DOHH2 (cell line): ENCODE data around the gene DPCD.

Experiments
- H3F3A ChIP-seq: fragments of 200-600 bp; sonication (generic), shearing (Covaris generic); 2 replicates; pipeline ENCODE4 v1.6.0; 2016; ENCODE audit warnings: antibody characterized with exemption, mild to moderate bottlenecking; ENCODE audit not compliant: control insufficient read depth, insufficient read depth
- H3K27ac ChIP-seq: fragments of 200-600 bp; sonication (generic); 2 replicates; pipeline ENCODE4 v1.5.1; 2014; ENCODE audit warnings: low read depth, mild to moderate bottlenecking, low read length, moderate library complexity
- H3K27me3 ChIP-seq: fragments of 200-600 bp; sonication (generic); 2 replicates; pipeline ENCODE4 v1.6.1; 2014; ENCODE audit warnings: mild to moderate bottlenecking, low read length, mixed read lengths; ENCODE audit not compliant: control insufficient read depth
- H3K36me3 ChIP-seq: fragments of 200-600 bp; sonication (generic); 2 replicates; pipeline ENCODE4 v1.6.1; 2014; ENCODE audit warnings: mild to moderate bottlenecking, low read length, moderate library complexity, mixed read lengths; ENCODE audit not compliant: control insufficient read depth
- H3K4me1 ChIP-seq: fragments of 200-600 bp; sonication (generic); 2 replicates; pipeline ENCODE4 v1.6.1; 2014; ENCODE audit warnings: mild to moderate bottlenecking, low read length, mixed read lengths; ENCODE audit not compliant: control insufficient read depth
- H3K4me2 ChIP-seq: fragments of 200-600 bp; sonication (generic); 2 replicates; pipeline ENCODE4 v1.6.0; 2014; ENCODE audit warnings: mild to moderate bottlenecking, low read length, moderate library complexity
- H3K4me3 ChIP-seq: fragments of 200-600 bp; sonication (generic); 2 replicates; pipeline ENCODE4 v1.5.1; 2014; ENCODE audit warnings: mild to moderate bottlenecking, low read length, mixed read lengths
- H3K79me2 ChIP-seq: fragments of 200-600 bp; sonication (generic); 2 replicates; pipeline ENCODE4 v1.6.1; 2014; ENCODE audit warnings: mild to moderate bottlenecking, low read length, mixed read lengths; ENCODE audit not compliant: control insufficient read depth
- H3K9me2 ChIP-seq: fragments of 200-600 bp; sonication (generic); replicated peaks from 2 replicates; pipeline ENCODE4 v1.6.1; 2014; ENCODE audit warnings: mild to moderate bottlenecking, low read length, mixed read lengths; ENCODE audit not compliant: control insufficient read depth
- H3K9me3 ChIP-seq: fragments of 200-600 bp; sonication (generic); 2 replicates; pipeline ENCODE4 v1.6.1; 2014; ENCODE audit warnings: antibody characterized with exemption, low read length, mixed read lengths; ENCODE audit not compliant: control insufficient read depth, insufficient read depth
- H4K20me1 ChIP-seq: fragments of 200-600 bp; sonication (generic); 2 replicates; pipeline ENCODE4 v1.6.0; 2014; ENCODE audit warnings: low read depth, mild to moderate bottlenecking, antibody characterized with exemption, low read length, moderate library complexity; ENCODE audit not compliant: control insufficient read depth, insufficient read depth
- EZH2phosphoT487 ChIP-seq: fragments of 200-600 bp; sonication (generic); IDR thresholded peaks from 2 replicates; pipeline ENCODE4 v1.6.1; 2017; ENCODE audit warnings: borderline replicate concordance, mild to moderate bottlenecking, antibody characterized with exemption, low read length, moderate library complexity, mixed read lengths
- TF ChIP-seq, protein P1 (sequence below): fragments of 200-600 bp; sonication (generic); IDR thresholded peaks from one replicate; pipeline ENCODE4 v1.5.1; 2014; ENCODE audit warnings: antibody characterized with exemption, mild to moderate bottlenecking, low read depth, low read length; ENCODE audit not compliant: poor library complexity, severe bottlenecking

DPCD gene

DNA sequence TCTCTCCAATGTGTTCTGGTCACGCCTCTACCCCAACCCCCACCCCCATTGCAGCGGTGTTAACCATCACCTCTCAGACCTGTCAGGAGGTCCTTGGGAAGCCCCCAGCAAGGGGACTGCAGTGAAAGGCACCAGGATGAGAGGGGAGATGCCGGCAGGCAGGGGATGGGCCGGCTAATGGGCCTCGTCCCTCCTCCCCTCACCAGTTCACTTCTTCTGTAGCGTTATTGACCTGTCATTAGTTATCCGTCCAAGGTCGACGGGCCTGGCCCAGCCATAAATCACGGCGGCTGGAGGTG lies 18.8 kb upstream of the DPCD start:
- TF ChIP-seq, protein P1, sequence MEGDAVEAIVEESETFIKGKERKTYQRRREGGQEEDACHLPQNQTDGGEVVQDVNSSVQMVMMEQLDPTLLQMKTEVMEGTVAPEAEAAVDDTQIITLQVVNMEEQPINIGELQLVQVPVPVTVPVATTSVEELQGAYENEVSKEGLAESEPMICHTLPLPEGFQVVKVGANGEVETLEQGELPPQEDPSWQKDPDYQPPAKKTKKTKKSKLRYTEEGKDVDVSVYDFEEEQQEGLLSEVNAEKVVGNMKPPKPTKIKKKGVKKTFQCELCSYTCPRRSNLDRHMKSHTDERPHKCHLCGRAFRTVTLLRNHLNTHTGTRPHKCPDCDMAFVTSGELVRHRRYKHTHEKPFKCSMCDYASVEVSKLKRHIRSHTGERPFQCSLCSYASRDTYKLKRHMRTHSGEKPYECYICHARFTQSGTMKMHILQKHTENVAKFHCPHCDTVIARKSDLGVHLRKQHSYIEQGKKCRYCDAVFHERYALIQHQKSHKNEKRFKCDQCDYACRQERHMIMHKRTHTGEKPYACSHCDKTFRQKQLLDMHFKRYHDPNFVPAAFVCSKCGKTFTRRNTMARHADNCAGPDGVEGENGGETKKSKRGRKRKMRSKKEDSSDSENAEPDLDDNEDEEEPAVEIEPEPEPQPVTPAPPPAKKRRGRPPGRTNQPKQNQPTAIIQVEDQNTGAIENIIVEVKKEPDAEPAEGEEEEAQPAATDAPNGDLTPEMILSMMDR, result no peak
- TF ChIP-seq EZH2phosphoT487, result no peak
- H3K4me1 ChIP-seq, result peaks cover 25% of the 10 kb centered on the region
- no peak overlapping the region for H3K27ac ChIP-seq
- no peaks in the 10 kb centered on the region for H3K9me2 ChIP-seq
- no peaks in the 10 kb centered on the region for H3K9me3 ChIP-seq
- peak overlapping the region; percentile 96 for H3K4me2 ChIP-seq
- H3K4me3 ChIP-seq, result peak overlapping the region; percentile 80; the same call in 1 of the 2 replicates
- H4K20me1 ChIP-seq, result no peaks in the 10 kb centered on the region; the same call in 1 of the 2 replicates
- no peaks in the 10 kb centered on the region for H3K79me2 ChIP-seq
- H3K27me3 ChIP-seq, result peaks cover 54% of the 10 kb centered on the region
- no peaks in the 10 kb centered on the region for H3K36me3 ChIP-seq
- H3F3A ChIP-seq, result no peaks in the 10 kb centered on the region

DNA sequence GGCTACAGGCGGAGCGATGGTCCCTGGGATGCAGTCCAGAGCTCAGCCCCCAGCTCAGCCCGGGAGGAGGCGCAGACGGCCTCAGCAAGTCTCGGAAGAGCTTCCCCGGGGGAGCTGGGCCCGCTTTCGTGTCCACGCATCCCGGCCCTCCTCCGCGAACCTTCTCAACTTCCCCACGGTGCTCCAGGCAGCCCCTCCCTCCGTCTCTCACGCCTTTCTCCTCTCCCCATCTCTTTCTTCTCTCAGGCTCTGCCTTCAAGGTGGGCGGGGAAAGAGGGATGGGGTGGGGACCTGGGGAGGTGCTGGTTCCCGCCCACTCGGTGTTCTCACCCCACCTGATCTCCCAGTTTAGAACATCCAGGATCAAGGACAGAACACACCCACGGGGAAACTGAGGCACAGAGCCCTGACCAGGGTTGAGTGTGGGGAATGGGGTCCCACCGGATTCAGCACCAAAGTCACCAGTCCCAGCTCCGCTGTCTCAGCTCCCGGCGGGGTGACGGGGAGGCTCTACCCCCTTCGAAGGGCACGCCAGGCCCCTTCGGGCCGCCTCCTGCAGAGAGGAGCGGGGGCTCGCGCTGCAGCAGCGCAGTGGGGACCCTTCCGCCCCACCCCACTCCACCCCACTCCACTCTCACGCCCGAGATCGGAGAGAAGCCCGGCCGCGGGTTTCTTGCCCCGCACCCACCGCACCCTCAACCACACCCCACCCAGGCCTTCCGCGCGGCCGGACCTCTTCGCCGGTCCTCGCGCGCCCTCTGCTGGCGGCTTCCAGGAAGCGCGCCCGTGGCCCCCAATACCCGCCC lies 18.3 kb upstream of the DPCD start:
- Histone ChIP-seq H3K36me3 (no peaks in the 10 kb centered on the region), H3K4me3 (peak overlapping the region; percentile 80), H3K9me3 (no peaks in the 10 kb centered on the region), H3K27ac (no peak overlapping the region), H3K9me2 (no peaks in the 10 kb centered on the region), H3K4me1 (peaks cover 25% of the 10 kb centered on the region), H3K79me2 (no peaks in the 10 kb centered on the region), H3K4me2 (peak overlapping the region; percentile 96), H3K27me3 (peaks cover 53% of the 10 kb centered on the region), H4K20me1 (no peaks in the 10 kb centered on the region; the same call in 1 of the 2 replicates), H3F3A (no peaks in the 10 kb centered on the region)
- TF ChIP-seq, protein P1, result peak; percentile 72
- TF ChIP-seq EZH2phosphoT487, result no peak

DNA sequence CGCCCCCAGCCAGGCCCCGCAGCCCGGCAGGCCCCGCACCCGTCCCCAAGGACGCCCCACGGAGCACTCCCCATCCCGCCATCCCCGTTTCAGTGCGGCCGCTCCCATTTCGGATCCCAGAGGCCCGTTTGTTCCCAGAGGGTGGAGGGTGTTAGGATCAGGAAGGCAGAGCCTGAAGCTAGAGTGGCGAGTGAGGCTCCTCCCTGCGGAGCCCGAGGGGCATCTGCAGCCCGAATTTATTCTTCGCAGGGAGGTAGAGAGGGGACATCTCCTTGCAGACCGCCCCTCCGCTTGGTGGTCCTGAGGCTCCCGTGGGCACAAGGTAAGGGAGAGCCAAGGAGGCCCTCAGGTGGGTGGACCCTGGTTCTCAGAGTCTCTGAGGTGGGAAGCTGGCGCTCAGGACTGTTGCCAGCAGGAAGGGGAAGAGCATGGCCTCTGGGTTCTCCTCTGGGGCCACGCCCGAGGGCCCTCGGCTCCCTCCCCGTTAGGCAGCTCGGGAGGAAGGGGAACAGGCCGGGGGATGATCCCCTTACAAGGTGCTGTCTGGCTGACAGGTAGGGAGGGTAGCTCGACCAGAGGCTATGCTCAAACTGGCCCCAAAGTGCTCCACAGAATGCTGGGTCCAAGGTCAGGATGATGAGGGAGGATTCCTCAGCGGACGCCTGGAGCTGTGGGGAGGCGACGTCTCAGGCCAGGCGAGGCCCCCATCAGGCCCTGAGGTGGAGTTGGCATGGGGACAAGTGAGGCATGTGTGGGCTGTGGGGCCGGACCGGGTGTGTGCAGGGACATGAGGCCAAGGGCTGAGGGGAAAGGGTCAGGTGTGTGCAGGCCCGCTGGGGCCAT lies 17.5 kb upstream of the DPCD start:
- Histone ChIP-seq H3K36me3 (no peaks in the 10 kb centered on the region), H3K27me3 (peaks cover 45% of the 10 kb centered on the region), H3K4me1 (peaks cover 25% of the 10 kb centered on the region), H3K9me3 (no peaks in the 10 kb centered on the region), H3K27ac (no peak overlapping the region), H3K79me2 (no peaks in the 10 kb centered on the region), H4K20me1 (no peaks in the 10 kb centered on the region; the same call in 1 of the 2 replicates), H3K4me2 (peak overlapping the region; percentile 96), H3K9me2 (no peaks in the 10 kb centered on the region), H3F3A (no peaks in the 10 kb centered on the region), H3K4me3 (peak overlapping the region; percentile 80)
- no peak for TF ChIP-seq EZH2phosphoT487
- TF ChIP-seq, protein P1, result peak; percentile 21
